NCI-H146 treated with DMSO at 0.1 percent for 48 hours (cell line): Measurements from ENCODE around the gene R3HCC1L.
"Not testable (repeated sequence)": the region's sequence is repeated elsewhere in the genome, so short reads cannot be mapped to it uniquely, and the experiment has no call there.

ENCODE experiments used
- DNase-seq: peaks from one replicate; lab custom pipeline; 2025; ENCODE audit not compliant: unreplicated experiment; lab: John Stamatoyannopoulos, UW

Gene R3HCC1L

GRCh38 chr10:98128802-98129201 lies 5.7 kb upstream of the R3HCC1L start:
- DNase-seq = no peak

GRCh38 chr10:98131619-98132018 lies 2.8 kb upstream of the R3HCC1L start:
- DNase-seq = no peak

- not testable (repeated sequence) for DNase-seq
Measured at GRCh38 chr10:98133075-98133752, 1.2 kb upstream of the R3HCC1L start.

- no peak for DNase-seq
Measured at GRCh38 chr10:98134117-98134430, 383 bp upstream of the R3HCC1L start.

- no peak for DNase-seq
Measured at GRCh38 chr10:98135222-98135899, 904 bp downstream of the R3HCC1L start.

- not testable (repeated sequence) for DNase-seq
Measured at GRCh38 chr10:98136775-98137174, 2.3 kb downstream of the R3HCC1L start.

GRCh38 chr10:98138031-98138430 lies 3.6 kb downstream of the R3HCC1L start:
- DNase-seq = no peak

- no peak for DNase-seq
Measured at GRCh38 chr10:98139431-98139830, 5.0 kb downstream of the R3HCC1L start.

- no peak for DNase-seq
Measured at GRCh38 chr10:98141484-98142073, 7.1 kb downstream of the R3HCC1L start.

GRCh38 chr10:98144985-98145384 lies 10.5 kb downstream of the R3HCC1L start:
- DNase-seq = no peak

- no peak for DNase-seq
Measured at GRCh38 chr10:98149858-98150257, 15.4 kb downstream of the R3HCC1L start.

GRCh38 chr10:98150544-98150943 lies 16.1 kb downstream of the R3HCC1L start:
- DNase-seq = no peak

- DNase-seq = not testable (repeated sequence)
Measured at GRCh38 chr10:98152778-98153177, 18.3 kb downstream of the R3HCC1L start.

GRCh38 chr10:98153213-98153958 lies 18.9 kb downstream of the R3HCC1L start:
- not testable (repeated sequence) for DNase-seq

- no peak for DNase-seq
Measured at GRCh38 chr10:98154076-98154475, 19.6 kb downstream of the R3HCC1L start.

GRCh38 chr10:98158576-98158975 lies 24.1 kb downstream of the R3HCC1L start:
- DNase-seq = no peak

- DNase-seq = no peak
Measured at GRCh38 chr10:98163941-98164340, 29.5 kb downstream of the R3HCC1L start.

GRCh38 chr10:98167191-98167590 lies 32.7 kb downstream of the R3HCC1L start:
- DNase-seq = no peak

- no peak for DNase-seq
Measured at GRCh38 chr10:98168147-98168546, 33.7 kb downstream of the R3HCC1L start.

- DNase-seq = no peak
Measured at GRCh38 chr10:98168766-98169165, 34.3 kb downstream of the R3HCC1L start.

GRCh38 chr10:98169379-98169778 lies 34.9 kb downstream of the R3HCC1L start:
- DNase-seq = no peak
